K562 (cell line): ENCODE results near the gene GAK. TPM values are rescaled to one million over a fixed set of nuclear protein-coding genes. Genes with fewer than 3 reads are reported as not detected.
A peak's percentile ranks its signal among the peaks of the same experiment; 100 is the strongest.

Experiments used
- ATAC-seq: fragments of 200-7000 bp; cut with Tn5 transposase; 3 replicates; pipeline ENCODE4 v1.9.1; 2020; ENCODE audit warnings: moderate library complexity
- BruUV-seq: library from RNA; stranded (reverse); fragments of 400-500 nt; replicated peaks from 2 replicates; lab custom pipeline; 2021; lab: Mats Ljungman, UMichigan
- CTCF ChIA-PET: fragments of 300-600 bp; formaldehyde crosslinking; extraction: SDS; loops from one replicate; lab custom pipeline; 2021; ENCODE audit warnings: low intra/inter-chr PET ratio; lab: Yijun Ruan, JAX
- POLR2A ChIA-PET: fragments of 300-600, 350-650 bp; sonication (Branson Sonifier 250); formaldehyde crosslinking; extraction: SDS; loops from one replicate; lab custom pipeline; 2021; ENCODE audit warnings: antibody characterized with exemption, inconsistent platforms; lab: Yijun Ruan, JAX
- DNase-seq, 4 experiments: peaks; one replicate each; pipeline versions ENCODE4 v3.0.0 to v3.0.0-alpha.2; 2011 to 2018; ENCODE audit warnings: low spot score in 3 of 4, mixed read lengths in 3 of 4; ENCODE audit errors: extremely low read depth in 1 of 4
- FAIRE-seq: peaks from 2 replicates; lab custom pipeline; 2011; peaks lifted over from hg19 to GRCh38; lab: Jason Lieb, UNC
- H2AFZ ChIP-seq: 2 replicates; pipeline ENCODE4 v1.6.0; 2011; ENCODE audit warnings: low read depth, low read length, control low read depth, inconsistent platforms
- H3K27ac ChIP-seq: fragments of 200-600 bp; 3 replicates; pipeline ENCODE4 v1.8.0; 2011; ENCODE audit warnings: low read depth, mild to moderate bottlenecking, control low read depth, inconsistent platforms, low read length, moderate library complexity, mixed read lengths; ENCODE audit errors: extremely low read depth
- H3K27me3 ChIP-seq, 2 experiments: fragments of 300-600 bp in 1 of 2; 2 replicates in 1 of 2; 3 replicates in 1 of 2; pipeline versions ENCODE4 v1.6.0 to v1.8.0; 2011; ENCODE audit warnings: inconsistent platforms in 2 of 2, low read length in 2 of 2, mild to moderate bottlenecking in 1 of 2, mixed read lengths in 1 of 2, moderate library complexity in 1 of 2; ENCODE audit not compliant: control insufficient read depth in 2 of 2, insufficient read depth in 2 of 2
- H3K36me3 ChIP-seq: fragments of 300-600 bp; 3 replicates; pipeline ENCODE4 v1.8.0; 2011; ENCODE audit warnings: mild to moderate bottlenecking, low read length, inconsistent platforms; ENCODE audit not compliant: control insufficient read depth, insufficient read depth
- H3K4me1 ChIP-seq, 2 experiments: fragments of 200-600 bp in 1 of 2; replicated peaks in 1 of 2; 2 replicates in 1 of 2; 3 replicates in 1 of 2; pipeline versions ENCODE4 v1.5.1 to v1.8.0; 2011; ENCODE audit warnings: inconsistent platforms in 2 of 2, low read length in 2 of 2, mild to moderate bottlenecking in 1 of 2, mixed read lengths in 1 of 2, moderate library complexity in 1 of 2; ENCODE audit not compliant: control insufficient read depth in 2 of 2, insufficient read depth in 2 of 2
- H3K4me2 ChIP-seq: 2 replicates; pipeline ENCODE4 v1.6.1; 2011; ENCODE audit warnings: low read length, control low read depth, inconsistent platforms, mixed read lengths; ENCODE audit not compliant: insufficient read depth
- H3K4me3 ChIP-seq: fragments of 200-600 bp; sonication (generic), shearing (Covaris generic); 2 replicates; pipeline ENCODE4 v1.5.1; 2016; ENCODE audit warnings: control low read depth, inconsistent platforms
- H3K79me2 ChIP-seq: fragments of 200-600 bp; 3 replicates; pipeline ENCODE4 v1.8.0; 2011; ENCODE audit warnings: low read length, inconsistent platforms; ENCODE audit not compliant: control insufficient read depth, insufficient read depth
- H3K9ac ChIP-seq, 2 experiments: 2 replicates each; pipeline versions ENCODE4 v1.6.0 to v1.6.1; 2011; ENCODE audit warnings: low read depth in 2 of 2, low read length in 2 of 2, control low read depth in 1 of 2, inconsistent platforms in 1 of 2, mild to moderate bottlenecking in 1 of 2, mixed read lengths in 1 of 2; ENCODE audit not compliant: insufficient read depth in 1 of 2
- H3K9me1 ChIP-seq: one replicate; pipeline ENCODE4 v1.6.0; 2011; ENCODE audit warnings: inconsistent platforms, mild to moderate bottlenecking, low read length, moderate library complexity; ENCODE audit not compliant: control insufficient read depth, insufficient read depth
- H3K9me3 ChIP-seq: replicated peaks from 2 replicates; pipeline ENCODE4 v1.5.1; 2011; ENCODE audit warnings: low read depth, low read length, inconsistent platforms; ENCODE audit not compliant: control insufficient read depth, insufficient read depth
- H4K20me1 ChIP-seq: replicated peaks from 2 replicates; pipeline ENCODE4 v1.6.1; 2011; ENCODE audit warnings: low read length, inconsistent platforms, mixed read lengths; ENCODE audit not compliant: control insufficient read depth, insufficient read depth
- CREBBP ChIP-seq: IDR thresholded peaks from one replicate; pipeline ENCODE4 v1.6.1; 2012; ENCODE audit warnings: low read depth, mild to moderate bottlenecking, control low read depth, inconsistent platforms, low read length
- POLR2A ChIP-seq: fragments of 450-650 bp; conservative IDR thresholded peaks from 2 replicates; pipeline ENCODE4 v1.6.1; 2016
- THRAP3 ChIP-seq: fragments of 450-650 bp; IDR thresholded peaks from 2 replicates; pipeline ENCODE4 v1.6.1; 2016; ENCODE audit warnings: mild to moderate bottlenecking, inconsistent platforms, borderline replicate concordance
- ZBTB33 ChIP-seq: sonication (generic); formaldehyde crosslinking; IDR thresholded peaks from 2 replicates; pipeline ENCODE4 v1.8.1; 2023; ENCODE audit warnings: mild to moderate bottlenecking, missing genetic modification reagents
- ZC3H8 ChIP-seq: fragments of 450-650 bp; IDR thresholded peaks from 2 replicates; pipeline ENCODE4 v1.6.1; 2017
- ZNF263 ChIP-seq: sonication (generic); formaldehyde crosslinking; IDR thresholded peaks from 2 replicates; pipeline ENCODE4 v1.8.0; 2022; ENCODE audit warnings: mild to moderate bottlenecking, missing genetic modification reagents, borderline replicate concordance
- ZNF79 ChIP-seq: fragments of 250-450 bp; sonication (Bioruptor Pico); IDR thresholded peaks from 2 replicates; pipeline ENCODE4 v1.4.0; 2020; ENCODE audit warnings: low read depth, mild to moderate bottlenecking, moderate library complexity
- WGBS: fragments of 100-300 bp; shearing (Covaris generic); methylation state at CpG from one replicate; pipeline ENCODE4 v1.1.6; 2016; ENCODE audit warnings: low coverage, mixed read lengths; ENCODE audit not compliant: insufficient coverage; ENCODE audit errors: missing lambda C conversion rate; 5-methylcytosine and 5-hydroxymethylcytosine counted together
- in situ Hi-C: fragments of 300-500 bp; cut with MboI; formaldehyde crosslinking; loops from 4 replicates; pipeline ENCODE4 v1.15.0; 2018; ENCODE audit warnings: inconsistent platforms, mixed read lengths
- intact Hi-C: fragments of 100-400 bp; cut with micrococcal nuclease; formaldehyde crosslinking; loops from 2 replicates; pipeline ENCODE4 v1.14.2; 2022
- polyA plus RNA-seq, 8 experiments: library from polyadenylated mRNA; depleted of rRNA in 4 of 8; stranded (reverse) in 5 of 8; unstranded in 3 of 8; fragments of >200 nt; fragmentation: Nextera tagmentation in 2 of 8; fragmentation: Illumina TruSeq in 1 of 8; extraction: Ambion mirVana in 2 of 8; extraction: Trizol in 1 of 8; gene quantifications; 2 replicates each; pipeline versions ENCODE4 v1.2.1 to v1.2.3, GENCODE V29; 2011 to 2014; ENCODE audit warnings: inconsistent platforms in 1 of 8, missing spikeins in 1 of 8
- total RNA-seq, 7 experiments: library from RNA; depleted of rRNA in 6 of 7; stranded (reverse); fragments of >200 nt in 6 of 7; fragmentation: Illumina TruSeq in 2 of 7; extraction: Trizol in 2 of 7; gene quantifications; 2 replicates each; pipeline versions ENCODE4 v1.2.1 to v1.2.3, GENCODE V29; 2011 to 2021; ENCODE audit warnings: low replicate concordance in 1 of 7

The GAK gene
- total and polyA plus RNA-seq, 9 of the 15 experiments (the other 6 are each of a cell fraction or from before 2014, with no cell fraction given), result 1.3 to 102 (median 16.2) TPM

- in situ Hi-C loops, result no loop called here
- H3K9me3 ChIP-seq, result no peaks in the 10 kb centered on the region; the same call in 1 of the 2 replicates
- FAIRE-seq, result no peak
Observed at GRCh38 chr4:848307-848691, 83.8 kb downstream of the GAK start.

GRCh38 chr4:845836-846251, 86.3 kb downstream of the GAK start:
- H3K36me3 ChIP-seq, result peaks cover 22% of the 10 kb centered on the region; the same call in 2 of the 3 replicates
- ChIA-PET POLR2A (no interaction called here), CTCF (no interaction called here)
- no peak overlapping the region for H2AFZ ChIP-seq
- TF ChIP-seq CREBBP, result no peak
- peak; percentile 49; the same call in 1 of the 2 replicates for TF ChIP-seq ZNF263 (CRISPR knock-in tag)
- no peak for TF ChIP-seq ZNF79 (CRISPR knock-in tag)
- peak; percentile 62; the same call in 1 of the 2 replicates for TF ChIP-seq ZBTB33 (CRISPR knock-in tag)
- DNase-seq, result no peak
- no peak for FAIRE-seq
- peaks cover 0 to 27% of the 10 kb centered on the region in 2 experiments; a peak in 2 of 5 replicates for H3K4me1 ChIP-seq
- no peaks in the 10 kb centered on the region; the same call in 1 of the 2 replicates for H3K9me3 ChIP-seq
- 76% methylated on average over 12 of the region's 14 CpGs for whole genome bisulfite sequencing
- no peak overlapping the region for H3K9ac ChIP-seq
- H3K79me2 ChIP-seq, result no peaks in the 10 kb centered on the region
- no peak overlapping the region for H3K4me3 ChIP-seq
- no peak overlapping the region for H3K27ac ChIP-seq
- no TSS peak for BruUV-seq
- intact Hi-C loops (no loop called here), in situ Hi-C loops (no loop called here)
- no peak for ATAC-seq
- H3K27me3 ChIP-seq, result no peaks in the 10 kb centered on the region
- H3K9me1 ChIP-seq, result no peaks in the 10 kb centered on the region
- no peaks in the 10 kb centered on the region for H4K20me1 ChIP-seq
- no peak overlapping the region for H3K4me2 ChIP-seq

More at GRCh38 chr4:848307-848691, 83.8 kb downstream of the GAK start:
- no TSS peak for BruUV-seq
- no peak for DNase-seq
- Histone ChIP-seq H3K27me3 (no peaks in the 10 kb centered on the region), H3K4me3 (no peak overlapping the region), H3K4me1 (peaks cover 0 to 32% of the 10 kb centered on the region in 2 experiments; a peak in 2 of 5 replicates), H3K9ac (no peak overlapping the region), H3K27ac (no peak overlapping the region), H4K20me1 (no peaks in the 10 kb centered on the region), H3K36me3 (peaks cover 34% of the 10 kb centered on the region; the same call in 2 of the 3 replicates), H3K79me2 (no peaks in the 10 kb centered on the region), H3K9me1 (no peaks in the 10 kb centered on the region), H3K4me2 (no peak overlapping the region), H2AFZ (no peak overlapping the region)
- ChIA-PET POLR2A (interaction anchor here (0.6 kb wide), 2 partner anchors 22 to 39 kb away, joined by 4 read pairs; partner anchors contain the start of gene CPLX1), CTCF (no interaction called here)
- TF ChIP-seq POLR2A (0 out of 2 replicates have a peak, but pooled peaks have one; percentile 33), ZC3H8 (no peak), THRAP3 (no peak)
- 94% methylated on average over 10 of the region's 16 CpGs for WGBS
- intact Hi-C loops, result no loop called here
- ATAC-seq, result no peak
